ENCODE measurements around the gene IRX6.

The IRX6 gene

GRCh38 chr16:55302635-55303034 lies 21.4 kb upstream of the IRX6 start:
- DNase-seq (ENCODE audit: low read depth in 2 of 2), result no peak
- TF ChIP-seq, protein P1, sequence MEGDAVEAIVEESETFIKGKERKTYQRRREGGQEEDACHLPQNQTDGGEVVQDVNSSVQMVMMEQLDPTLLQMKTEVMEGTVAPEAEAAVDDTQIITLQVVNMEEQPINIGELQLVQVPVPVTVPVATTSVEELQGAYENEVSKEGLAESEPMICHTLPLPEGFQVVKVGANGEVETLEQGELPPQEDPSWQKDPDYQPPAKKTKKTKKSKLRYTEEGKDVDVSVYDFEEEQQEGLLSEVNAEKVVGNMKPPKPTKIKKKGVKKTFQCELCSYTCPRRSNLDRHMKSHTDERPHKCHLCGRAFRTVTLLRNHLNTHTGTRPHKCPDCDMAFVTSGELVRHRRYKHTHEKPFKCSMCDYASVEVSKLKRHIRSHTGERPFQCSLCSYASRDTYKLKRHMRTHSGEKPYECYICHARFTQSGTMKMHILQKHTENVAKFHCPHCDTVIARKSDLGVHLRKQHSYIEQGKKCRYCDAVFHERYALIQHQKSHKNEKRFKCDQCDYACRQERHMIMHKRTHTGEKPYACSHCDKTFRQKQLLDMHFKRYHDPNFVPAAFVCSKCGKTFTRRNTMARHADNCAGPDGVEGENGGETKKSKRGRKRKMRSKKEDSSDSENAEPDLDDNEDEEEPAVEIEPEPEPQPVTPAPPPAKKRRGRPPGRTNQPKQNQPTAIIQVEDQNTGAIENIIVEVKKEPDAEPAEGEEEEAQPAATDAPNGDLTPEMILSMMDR (IDR thresholded peaks at IDR 0.05; ENCODE audit: low read depth, low read length), result no peak

DNA sequence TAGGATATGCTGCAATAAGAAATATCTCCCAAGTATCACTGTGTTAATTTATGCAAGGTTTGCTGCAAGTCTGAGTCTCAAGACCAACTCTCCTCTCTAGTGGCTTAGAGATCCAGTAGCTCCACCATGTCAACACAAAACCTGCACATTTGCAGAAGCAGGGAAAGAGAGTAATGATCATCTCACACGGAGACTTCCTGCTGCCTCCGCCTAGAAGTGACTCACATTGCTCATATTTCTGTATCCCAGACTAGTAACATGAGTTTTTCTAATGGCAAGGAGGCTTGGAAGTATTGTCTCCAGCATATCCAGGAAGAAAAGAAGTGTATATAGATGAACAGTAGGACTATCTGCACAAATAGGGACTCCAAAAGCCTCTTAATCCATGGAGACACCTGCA lies 15.0 kb upstream of the IRX6 start:
- DNase-seq (ENCODE audit: low read depth in 2 of 2), result no peak
- TF ChIP-seq, protein P1 (IDR thresholded peaks at IDR 0.05; ENCODE audit: low read depth, low read length), result no peak
- H3K4me3 ChIP-seq (replicated peaks in 1 of 2; ENCODE audit: low read depth in 2 of 2, low read length in 2 of 2), result no peak overlapping the region

More at GRCh38 chr16:55302635-55303034, 21.4 kb upstream of the IRX6 start:
- no peak overlapping the region for H3K4me3 ChIP-seq (replicated peaks in 1 of 2; ENCODE audit: low read depth in 2 of 2, low read length in 2 of 2)

- no peak for DNase-seq (ENCODE audit: low read depth in 2 of 2)
- H3K4me3 ChIP-seq (replicated peaks in 1 of 2; ENCODE audit: low read depth in 2 of 2, low read length in 2 of 2), result no peak overlapping the region
- TF ChIP-seq, protein P1 (IDR thresholded peaks at IDR 0.05; ENCODE audit: low read depth, low read length), result no peak
Measured at GRCh38 chr16:55322327-55322726, 1.7 kb upstream of the IRX6 start.

GRCh38 chr16:55324285-55325079 lies 479 bp downstream of the IRX6 start:
- no peak overlapping the region for H3K4me3 ChIP-seq (replicated peaks in 1 of 2; ENCODE audit: low read depth in 2 of 2, low read length in 2 of 2)
- no peak for DNase-seq (ENCODE audit: low read depth in 2 of 2)
- TF ChIP-seq, protein P1 (IDR thresholded peaks at IDR 0.05; ENCODE audit: low read depth, low read length), result no peak

DNA sequence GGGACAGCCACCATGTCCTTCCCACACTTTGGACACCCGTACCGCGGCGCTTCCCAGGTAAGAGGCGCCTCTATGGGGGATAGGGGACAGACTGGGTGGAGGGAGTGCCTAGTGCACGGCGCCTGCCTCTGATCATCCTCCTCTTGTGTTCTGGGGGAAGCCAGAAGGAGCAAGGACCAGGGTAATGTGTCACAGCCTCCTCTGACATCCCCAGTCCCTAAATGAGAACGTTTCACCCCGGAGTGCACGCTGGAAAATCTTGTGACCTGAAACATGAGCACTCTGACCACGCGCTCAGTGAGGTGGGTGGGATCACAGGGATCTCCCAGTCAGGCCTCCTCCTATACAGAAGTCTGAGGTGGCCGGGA lies 1.1 kb downstream of the IRX6 start:
- no peak for DNase-seq (ENCODE audit: low read depth in 2 of 2)
- TF ChIP-seq, protein P1 (IDR thresholded peaks at IDR 0.05; ENCODE audit: low read depth, low read length), result no peak

GRCh38 chr16:55325458-55326109 lies 1.6 kb downstream of the IRX6 start:
- no peak overlapping the region for H3K4me3 ChIP-seq (replicated peaks in 1 of 2; ENCODE audit: low read depth in 2 of 2, low read length in 2 of 2)
- TF ChIP-seq, protein P1 (IDR thresholded peaks at IDR 0.05; ENCODE audit: low read depth, low read length), result no peak

More for the DNA sequence above, 1.1 kb downstream of the IRX6 start:
- no peak overlapping the region for H3K4me3 ChIP-seq (replicated peaks in 1 of 2; ENCODE audit: low read depth in 2 of 2, low read length in 2 of 2)

More at GRCh38 chr16:55325458-55326109, 1.6 kb downstream of the IRX6 start:
- DNase-seq (ENCODE audit: low read depth in 2 of 2), result no peak

Measured in cardiac fibroblast (primary cell).